Psoas muscle (tissue), 8 donors: ENCODE results near the gene C20orf96. TPM values are rescaled to one million over a fixed set of nuclear protein-coding genes. Genes with fewer than 3 reads are reported as not detected.
A peak's percentile ranks its signal among the peaks of the same experiment; 100 is the strongest.

Source experiments
- ATAC-seq, 4 donors: fragments of 200-7000 bp; cut with Tn5 transposase; one replicate each; pipeline ENCODE4 v1.9.1; 2020; ENCODE audit warnings: moderate library complexity in 3 of 4, mild to moderate bottlenecking in 2 of 4
- DNase-seq, 2 donors: peaks; one replicate each; pipeline ENCODE4 v3.0.0-alpha.2; 2020
- H3K27ac ChIP-seq: fragments of 200-600 bp; one replicate; pipeline ENCODE4 v1.8.0; 2022
- H3K27me3 ChIP-seq, 3 donors: fragments of 200-600 bp in 1 of 3; one replicate each; pipeline versions ENCODE4 v1.6.1 to v1.8.0; 2013 to 2022; ENCODE audit warnings: low read length in 2 of 3, mild to moderate bottlenecking in 2 of 3, moderate library complexity in 1 of 3; ENCODE audit not compliant: insufficient read depth in 3 of 3
- H3K36me3 ChIP-seq, 2 donors: fragments of 200-600 bp in 1 of 2; one replicate each; pipeline versions ENCODE4 v1.6.1 to v1.8.0; 2013 to 2022; ENCODE audit warnings: low read depth in 1 of 2, mild to moderate bottlenecking in 1 of 2, moderate library complexity in 1 of 2; ENCODE audit not compliant: insufficient read depth in 1 of 2
- H3K4me1 ChIP-seq: fragments of 200-600 bp; one replicate; pipeline ENCODE4 v1.8.0; 2022
- H3K4me3 ChIP-seq: fragments of 200-600 bp; one replicate; pipeline ENCODE4 v1.8.0; 2022; ENCODE audit warnings: mild to moderate bottlenecking
- H3K9me3 ChIP-seq: fragments of 200-600 bp; one replicate; pipeline ENCODE4 v1.8.0; 2022
- CTCF ChIP-seq: fragments of 200-600 bp; IDR thresholded peaks from one replicate; pipeline ENCODE4 v1.8.0; 2022; ENCODE audit warnings: antibody characterized with exemption
- WGBS, 3 donors: extraction: QIAGEN DNeasy Blood & Tissue Kit; methylation state at CpG; one replicate each; pipeline versions ENCODE4 v1.1.6 to v1.1.7; 2013; 5-methylcytosine and 5-hydroxymethylcytosine counted together
- intact Hi-C, 2 donors: fragments of 100-400 bp; cut with DNase I; formaldehyde crosslinking; loops; one replicate each; pipeline versions ENCODE4 v1.11.0 to v1.14.2; 2022
- polyA plus RNA-seq, 3 donors: library from polyadenylated mRNA; stranded (reverse); fragments of 200-250 nt; gene quantifications; one replicate each; pipeline ENCODE4 v1.2.3, GENCODE V29; 2013
- total RNA-seq, 4 donors: library from RNA; stranded (reverse); fragmentation: NEBNext Ultra II Directional in 2 of 4; extraction: Animal tissue kit (Norgen Biotek cat#: 25700) in 2 of 4; gene quantifications; one replicate each; pipeline versions ENCODE4 v1.2.1 to v1.2.4, GENCODE V29; 2021 to 2023
- donor health status: healthy with polysubstance abuse.
- donor health status: DM: no; HTN: no; CAD: no; lungs with moderate emphysema.
- donor health status: Bipolar disorder and iron deficiency.
- donor health status: healthy.
- donor health status: DM: yes; HTN: yes; CAD: no.
- donor health status: DM: no; HTN: no; CAD: no.
- donor health status: DM: no; HTN: no; CAD: no.
- donor health status: DM: yes; HTN: yes; CAD: no.

The C20orf96 gene
- total and polyA plus RNA-seq, 7 donors: 1.0 to 2.1 (median 1.7) TPM

- no peaks in the 10 kb centered on the region for H3K9me3 ChIP-seq
- H3K36me3 ChIP-seq: peaks cover 0 to 2% of the 10 kb centered on the region in 2 donors
- intact Hi-C loops: no loop called here
- no peak for TF ChIP-seq CTCF
- H3K27ac ChIP-seq: peak overlapping the region; percentile 96
- peak overlapping the region; percentile 99 for H3K4me3 ChIP-seq
- 10 to 14% (median 10%) methylated on average over 15 of the region's 15 CpGs for WGBS, 3 donors
- DNase-seq (no peak), ATAC-seq (no peak)
- H3K27me3 ChIP-seq: no peaks in the 10 kb centered on the region
- peaks cover 33% of the 10 kb centered on the region for H3K4me1 ChIP-seq
These were observed 8.3 kb upstream of the C20orf96 start for GRCh38 chr20:298776-299391.

- intact Hi-C loops: loop anchor here in 1 of 2 donors (1.0 kb wide), 1 partner anchor 26 kb away; no protein-coding TSS in a partner anchor
- Histone ChIP-seq H3K27me3 (no peaks in the 10 kb centered on the region), H3K27ac (peak overlapping the region; percentile 96), H3K4me1 (peaks cover 33% of the 10 kb centered on the region), H3K36me3 (peaks cover 0 to 2% of the 10 kb centered on the region in 2 donors), H3K4me3 (peak overlapping the region; percentile 99), H3K9me3 (no peaks in the 10 kb centered on the region)
- peak; percentile 38 to 60 (median 56) for ATAC-seq
- DNase-seq: peak; percentile 62 to 83
- WGBS, 3 donors: 1% methylated on average over 66 to 75 of the region's 75 CpGs
- TF ChIP-seq CTCF: no peak
These were observed 7.6 kb upstream of the C20orf96 start for GRCh38 chr20:297925-298775.

GRCh38 chr20:297098-297924 lies 6.8 kb upstream of the C20orf96 start, which contains the start of gene ZCCHC3:
Gene ZCCHC3 (plus strand): TSS chr20:297570. CDS start chr20:297587, 17 bp downstream.
- DNase-seq (peak; percentile 92 to 95), ATAC-seq (peak; percentile 86 to 92 (median 88))
- Histone ChIP-seq H3K4me3 (peak within 1 kb of the TSS; percentile 99), H3K4me1 (peaks cover 33% of the 10 kb centered on the region), H3K27me3 (no peaks in the 10 kb centered on the region), H3K36me3 (peaks cover 0 to 2% of the 10 kb centered on the region in 2 donors), H3K27ac (peak within 1 kb of the TSS; percentile 96), H3K9me3 (no peaks in the 10 kb centered on the region)
- peak; percentile 21 for TF ChIP-seq CTCF
- 0% methylated on average over 51 to 99 of the region's 99 CpGs for WGBS, 3 donors
- intact Hi-C loops: loop anchor here in 1 of 2 donors (1.0 kb wide), 1 partner anchor 27 kb away; no protein-coding TSS in a partner anchor

GRCh38 chr20:295804-296203 lies 5.3 kb upstream of the C20orf96 start:
- peaks cover 29% of the 10 kb centered on the region for H3K4me1 ChIP-seq
- DNase-seq (no peak), ATAC-seq (no peak)
- no peaks in the 10 kb centered on the region for H3K27me3 ChIP-seq
- no peak for TF ChIP-seq CTCF
- H3K36me3 ChIP-seq: peaks cover 0 to 2% of the 10 kb centered on the region in 2 donors
- 80 to 83% (median 81%) methylated on average over 4 of the region's 4 CpGs for WGBS, 3 donors
- H3K27ac ChIP-seq: no peak overlapping the region
- no peak overlapping the region for H3K4me3 ChIP-seq
- no peaks in the 10 kb centered on the region for H3K9me3 ChIP-seq
- intact Hi-C loops: no loop called here
